Astrocyte (in vitro differentiated cells and primary cell): ENCODE data around the gene COL18A1.
"Not testable (repeated sequence)": the region's sequence is repeated elsewhere in the genome, so short reads cannot be mapped to it uniquely, and the experiment has no call there.

Experiments
- CTCF ChIP-seq: IDR thresholded peaks from 2 replicates; pipeline ENCODE4 v1.5.1; 2011; ENCODE audit warnings: low read depth, mild to moderate bottlenecking, inconsistent platforms, low read length, moderate library complexity; ENCODE audit not compliant: insufficient read depth
- EZH2 ChIP-seq: IDR thresholded peaks from 2 replicates; pipeline ENCODE4 v1.6.1; 2012; ENCODE audit warnings: mild to moderate bottlenecking, low read length, inconsistent platforms; ENCODE audit not compliant: insufficient read depth

GRCh38 chr21:45442686-45443594 is 38.0 kb downstream of the COL18A1 start:
- not testable (repeated sequence) for TF ChIP-seq CTCF, EZH2
